ENCODE measurements around the gene FLT1.

DNA sequence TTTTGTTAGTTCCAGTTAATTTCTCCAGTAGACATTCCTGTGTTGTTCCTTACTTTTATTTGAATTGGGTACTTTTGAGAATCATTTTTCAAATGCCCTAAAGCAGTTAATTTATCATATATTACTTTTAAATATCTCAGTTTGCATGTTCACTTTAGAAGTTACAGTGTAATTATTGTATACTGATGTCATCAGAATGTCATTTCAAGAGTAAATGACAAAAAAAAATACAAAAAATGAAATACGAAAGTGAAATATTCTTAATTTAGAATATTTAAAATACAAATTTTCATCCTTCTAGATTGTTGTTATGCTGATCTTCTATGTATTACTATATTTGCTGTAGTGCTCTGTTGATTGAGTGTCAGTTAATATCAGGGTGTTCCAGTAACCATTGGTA is 242.4 kb downstream of the FLT1 start:
- TF ChIP-seq GATA2 (IDR thresholded peaks at IDR 0.05; ENCODE audit: low read depth, low read length) (no peak), GATA3 (IDR thresholded peaks at IDR 0.05; ENCODE audit: low read depth, low read length) (no peak)

All from SH-SY5Y (cell line).